HG02938 (cell line): Measurements from ENCODE around the gene CACNA2D1.

Experiments
- ATAC-seq: cut with Tn5 transposase; IDR thresholded peaks from one replicate; pipeline ENCODE4 v1.9.1; 2021; ENCODE audit warnings: mild to moderate bottlenecking, moderate library complexity; ENCODE audit not compliant: unreplicated experiment

The CACNA2D1 gene

DNA sequence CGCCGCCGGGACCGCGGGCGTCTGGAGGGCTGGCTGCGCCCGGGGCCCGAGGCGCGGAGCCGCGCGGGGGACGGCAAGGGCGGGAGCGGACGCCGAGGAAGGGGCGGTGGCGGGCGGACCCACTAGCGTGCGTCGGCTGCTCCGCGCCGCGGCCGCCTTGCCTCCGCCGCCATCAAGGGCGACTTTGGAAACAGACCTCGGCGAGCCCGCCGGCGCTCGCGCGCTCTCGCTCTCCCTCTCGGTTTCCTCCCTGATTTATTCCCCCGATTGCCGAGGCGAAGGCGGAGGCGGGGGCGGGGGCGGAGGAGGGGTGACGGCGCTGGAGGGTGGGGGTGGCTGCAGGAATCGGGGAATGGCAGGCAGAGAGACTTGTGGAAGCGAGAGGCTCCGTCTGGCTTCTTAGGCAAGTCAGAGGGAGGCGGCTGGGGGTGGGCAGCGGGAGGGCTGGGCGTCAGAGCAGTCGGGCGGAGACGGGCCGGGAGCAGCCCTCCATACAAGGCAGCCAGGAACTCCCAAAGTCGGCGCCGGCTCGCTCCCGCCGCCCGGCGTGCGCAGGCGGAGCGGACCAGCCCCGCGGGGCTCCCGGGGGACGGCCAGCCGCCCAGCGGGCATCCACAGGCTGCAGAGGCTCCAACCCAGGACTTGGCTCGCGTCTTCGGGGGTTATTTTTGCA lies at the start of gene CACNA2D1:
TSS of gene CACNA2D1 (minus strand) at position 231 of the 673 bp plus-strand sequence.
- ATAC-seq, result no peak

DNA sequence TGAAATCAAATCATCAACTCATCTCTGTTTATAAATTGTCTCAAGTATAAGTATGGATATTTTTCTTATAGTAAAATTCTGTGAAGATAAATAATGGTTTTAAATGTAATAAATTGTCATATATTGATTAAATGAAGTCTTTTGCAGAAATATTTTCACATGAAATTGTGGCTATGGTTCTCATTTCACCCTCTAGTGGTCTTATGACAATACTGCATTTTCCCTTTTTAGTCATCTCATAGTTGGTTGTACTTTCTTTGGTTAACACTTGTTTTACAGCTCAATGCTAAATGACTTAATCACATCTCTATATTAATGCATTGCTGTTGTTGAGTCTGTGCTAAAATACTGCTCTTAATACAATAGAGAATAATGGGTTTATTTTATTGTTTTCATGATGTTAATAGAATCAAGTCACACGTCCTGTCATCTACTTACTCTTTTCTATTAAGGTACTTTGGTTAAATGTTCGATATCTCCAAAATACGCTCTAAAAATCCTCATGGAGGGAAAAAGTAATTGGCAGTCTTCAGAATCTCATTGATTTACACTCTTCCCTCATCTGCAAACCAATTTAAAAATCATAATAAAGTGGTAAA lies 38.0 kb upstream of the CACNA2D1 start:
- peak; percentile 75 for ATAC-seq

GRCh38 chr7:82477733-82478515 lies 34.3 kb upstream of the CACNA2D1 start:
- no peak for ATAC-seq

GRCh38 chr7:82472966-82473365 lies 29.4 kb upstream of the CACNA2D1 start:
- no peak for ATAC-seq

DNA sequence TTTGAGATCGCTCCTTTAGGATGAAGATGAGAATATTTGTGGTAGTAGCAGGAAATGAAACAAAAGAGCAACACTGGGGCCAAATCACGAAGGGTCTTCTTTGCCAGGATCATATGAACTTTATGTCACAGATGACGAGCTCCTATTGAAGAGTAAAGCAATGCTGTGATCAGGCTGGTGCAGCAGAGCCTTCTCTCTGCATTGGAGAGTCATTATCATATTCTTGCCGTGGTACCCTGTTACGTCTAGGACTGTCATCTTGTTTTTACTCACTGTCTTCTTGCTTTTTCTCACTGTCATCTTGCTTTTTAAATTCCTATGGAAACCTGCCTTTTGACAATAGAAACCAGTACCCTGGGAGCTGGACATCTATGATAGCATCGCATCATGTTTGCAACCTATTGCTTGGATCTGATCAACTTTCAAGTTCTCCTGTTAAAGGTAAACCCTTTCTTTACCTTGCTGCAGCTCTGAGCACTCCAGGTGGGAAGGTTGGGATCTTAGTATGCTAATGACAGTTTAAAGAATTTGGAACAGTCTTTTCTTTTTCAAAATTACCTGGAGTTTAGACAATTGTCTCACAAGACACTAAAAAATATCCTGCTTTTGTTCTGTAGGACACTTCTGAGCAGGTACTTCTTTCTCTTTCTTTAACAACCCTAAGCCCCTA lies 27.9 kb upstream of the CACNA2D1 start:
- no peak for ATAC-seq

DNA sequence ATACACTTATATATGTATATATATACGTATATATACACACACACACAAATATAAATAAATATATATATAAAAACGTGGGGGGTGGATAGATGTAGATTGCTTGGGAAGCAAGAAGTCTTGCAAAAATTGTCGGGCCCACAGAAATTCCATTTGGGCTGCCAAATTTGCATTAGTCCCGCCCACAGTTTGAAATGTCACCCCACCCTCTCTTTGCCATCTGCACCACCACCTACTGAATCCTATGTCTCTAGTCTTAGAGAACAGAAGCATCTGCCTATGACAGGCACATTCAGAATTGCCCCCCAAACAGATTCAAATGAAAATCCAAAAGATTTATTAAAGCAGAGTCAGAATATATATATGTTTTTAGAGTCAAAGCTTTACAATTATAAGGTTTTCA lies 25.6 kb upstream of the CACNA2D1 start:
- no peak for ATAC-seq

DNA sequence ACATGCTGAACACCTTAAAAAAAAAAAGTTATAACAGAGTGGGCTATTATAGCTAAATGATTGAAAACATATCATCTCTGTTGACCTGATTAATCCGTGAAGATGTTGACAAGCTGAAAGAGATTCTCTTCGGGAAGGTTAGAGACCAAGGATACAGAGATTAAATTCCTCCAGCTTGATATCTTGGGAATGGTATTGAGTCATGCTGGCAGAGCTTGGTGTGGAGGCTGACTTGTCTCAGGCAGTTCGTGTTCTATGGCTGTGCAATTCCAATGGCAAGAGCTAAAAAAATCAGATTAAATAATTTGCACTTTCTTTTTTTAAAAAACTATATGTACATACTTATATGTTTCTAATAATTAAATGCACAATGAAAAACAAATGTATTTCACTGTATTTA lies 24.9 kb upstream of the CACNA2D1 start:
- no peak for ATAC-seq

DNA sequence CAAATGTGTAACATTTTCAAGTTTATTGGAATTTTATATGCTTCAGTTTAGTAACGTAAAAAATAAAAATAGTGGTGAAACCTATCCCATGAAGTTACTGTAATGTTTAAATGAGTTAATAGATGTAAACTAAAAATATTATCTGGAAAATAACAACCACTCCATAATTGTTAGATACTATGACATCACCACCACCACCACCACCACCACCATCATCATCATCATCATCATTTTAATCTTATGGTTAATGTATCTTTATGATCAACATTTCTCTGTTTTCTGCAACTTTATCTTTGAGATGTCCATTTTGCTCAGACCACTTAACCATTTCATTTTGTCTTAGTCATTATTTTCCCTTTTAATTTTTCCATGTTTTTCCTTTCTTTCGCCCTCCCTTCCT lies 23.4 kb upstream of the CACNA2D1 start:
- ATAC-seq, result no peak

DNA sequence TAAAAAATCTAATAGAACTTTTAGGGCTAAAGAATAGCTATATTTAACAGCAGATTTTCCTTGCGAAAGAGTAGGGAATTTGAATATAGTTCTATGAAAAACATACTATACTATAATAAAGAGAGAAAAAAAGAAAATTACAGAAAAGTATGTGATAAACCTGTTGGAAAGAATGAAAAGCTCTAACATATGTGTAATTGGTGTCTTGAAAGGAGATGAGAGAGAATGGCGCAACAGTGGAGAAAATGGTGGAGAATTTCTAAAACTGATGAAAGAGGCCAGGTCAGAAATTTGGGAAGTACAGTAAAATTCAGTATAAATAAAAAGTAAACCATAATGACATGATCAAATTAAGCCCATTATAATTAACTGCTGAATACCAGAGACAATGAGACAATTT lies 20.8 kb upstream of the CACNA2D1 start:
- ATAC-seq, result no peak

GRCh38 chr7:82455295-82455694 lies 11.7 kb upstream of the CACNA2D1 start:
- ATAC-seq, result no peak

- no peak for ATAC-seq
Measured at GRCh38 chr7:82450759-82451158, 7.2 kb upstream of the CACNA2D1 start.

GRCh38 chr7:82449910-82450309 lies 6.3 kb upstream of the CACNA2D1 start:
- no peak for ATAC-seq

DNA sequence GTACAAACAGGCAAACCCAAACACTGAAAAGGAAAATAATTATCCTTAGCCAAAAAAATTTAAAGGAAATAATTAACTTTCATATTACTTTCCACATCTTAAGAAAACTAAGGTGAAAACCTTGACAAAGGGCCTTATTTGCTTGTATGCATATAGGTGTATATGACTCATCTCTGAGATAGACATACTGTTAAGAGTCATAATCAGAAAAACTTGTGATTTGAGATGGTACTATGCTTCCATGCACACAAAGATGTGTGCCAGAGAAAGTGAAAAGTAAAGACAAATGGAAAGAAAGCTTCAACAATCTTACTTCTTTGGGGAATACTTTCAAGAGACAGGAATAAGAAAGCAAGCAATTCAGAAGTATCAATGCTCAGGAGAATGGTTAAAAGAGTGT lies 3.3 kb upstream of the CACNA2D1 start:
- ATAC-seq, result no peak

- no peak for ATAC-seq
Measured at GRCh38 chr7:82445271-82445670, 1.7 kb upstream of the CACNA2D1 start.

DNA sequence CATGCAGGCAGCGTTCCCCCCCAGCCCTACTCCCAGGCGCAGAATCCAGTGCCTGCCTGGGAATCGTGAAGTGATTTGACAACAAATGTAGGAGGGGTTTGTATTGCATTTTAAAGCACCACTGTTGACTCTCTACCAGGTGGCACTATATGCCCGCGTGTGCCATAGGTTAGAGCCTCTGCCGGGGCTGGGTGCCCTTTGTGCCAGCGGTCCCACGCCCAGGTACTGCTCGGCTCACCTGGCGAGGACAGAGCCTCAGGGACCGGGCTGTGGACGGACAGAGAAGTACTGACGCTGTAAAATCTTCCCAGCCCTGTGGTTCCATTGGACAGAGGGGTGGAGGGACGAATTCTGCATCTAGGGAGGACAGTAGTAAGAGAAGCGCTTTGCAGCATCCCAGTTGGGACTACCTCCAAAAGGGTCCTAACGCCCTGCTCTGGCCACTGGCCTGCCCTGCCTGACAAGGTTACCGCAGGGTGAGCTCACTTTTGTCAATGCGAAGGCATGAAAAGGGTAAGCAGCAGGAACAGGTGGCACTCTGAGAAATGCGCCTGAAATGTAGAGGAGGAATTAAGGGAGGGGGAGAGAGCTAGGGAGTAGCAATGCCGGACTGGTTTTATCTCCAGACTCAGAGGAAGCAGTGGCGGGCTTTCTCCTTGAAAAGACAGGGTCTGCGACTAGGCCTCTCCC lies 788 bp upstream of the CACNA2D1 start:
- ATAC-seq, result no peak

DNA sequence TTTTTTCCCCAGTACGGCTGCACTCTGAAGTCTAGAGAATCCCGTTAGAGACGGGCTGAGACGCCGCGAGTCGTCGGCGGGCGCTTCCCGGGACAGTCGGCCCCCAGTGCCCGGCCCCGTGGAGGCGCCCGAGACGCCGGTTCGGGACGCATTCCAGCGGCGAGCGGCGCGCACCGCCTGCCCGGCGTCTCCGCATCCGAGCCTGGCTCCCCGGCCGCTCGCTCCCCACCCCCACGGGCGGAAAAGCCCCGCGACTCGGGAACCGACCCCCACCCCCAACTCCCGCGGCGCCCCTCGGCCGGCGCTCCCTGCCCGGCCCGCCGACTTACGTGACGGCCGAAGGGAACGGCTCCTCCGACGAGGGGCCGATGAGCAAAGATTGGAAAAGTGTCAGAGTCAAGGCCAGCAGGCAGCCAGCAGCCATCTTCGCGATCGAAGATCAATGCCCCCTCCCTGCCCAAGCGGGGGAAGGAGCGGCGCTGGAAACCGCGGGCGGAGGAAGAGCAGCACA lies 486 bp downstream of the CACNA2D1 start:
- ATAC-seq, result no peak

DNA sequence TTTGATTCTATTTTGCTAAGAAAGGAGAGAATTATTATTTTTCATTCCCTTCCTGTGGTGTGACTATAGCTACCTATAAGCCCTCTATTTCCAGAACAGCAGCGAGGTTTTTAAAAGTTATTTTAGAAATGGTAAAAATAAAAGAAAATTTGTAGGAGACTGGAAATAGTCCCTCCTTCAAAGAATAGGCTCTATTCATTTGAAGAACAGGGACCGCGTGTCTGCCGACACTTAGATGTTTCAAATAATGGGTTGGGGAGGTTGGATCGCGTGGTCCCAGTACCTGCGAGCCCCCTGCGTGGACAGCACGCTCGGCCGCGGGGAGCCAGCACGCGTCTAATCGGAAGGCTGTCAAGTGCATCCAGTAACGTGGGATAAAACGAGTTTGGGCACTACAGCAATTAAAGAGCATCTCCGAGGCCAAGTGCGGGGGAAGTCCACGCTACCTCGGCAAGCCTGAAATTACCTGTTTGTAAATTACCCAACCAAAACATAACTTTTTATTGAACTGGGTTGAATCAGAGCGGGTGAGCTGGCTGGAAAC lies 1.0 kb downstream of the CACNA2D1 start:
- ATAC-seq, result no peak

DNA sequence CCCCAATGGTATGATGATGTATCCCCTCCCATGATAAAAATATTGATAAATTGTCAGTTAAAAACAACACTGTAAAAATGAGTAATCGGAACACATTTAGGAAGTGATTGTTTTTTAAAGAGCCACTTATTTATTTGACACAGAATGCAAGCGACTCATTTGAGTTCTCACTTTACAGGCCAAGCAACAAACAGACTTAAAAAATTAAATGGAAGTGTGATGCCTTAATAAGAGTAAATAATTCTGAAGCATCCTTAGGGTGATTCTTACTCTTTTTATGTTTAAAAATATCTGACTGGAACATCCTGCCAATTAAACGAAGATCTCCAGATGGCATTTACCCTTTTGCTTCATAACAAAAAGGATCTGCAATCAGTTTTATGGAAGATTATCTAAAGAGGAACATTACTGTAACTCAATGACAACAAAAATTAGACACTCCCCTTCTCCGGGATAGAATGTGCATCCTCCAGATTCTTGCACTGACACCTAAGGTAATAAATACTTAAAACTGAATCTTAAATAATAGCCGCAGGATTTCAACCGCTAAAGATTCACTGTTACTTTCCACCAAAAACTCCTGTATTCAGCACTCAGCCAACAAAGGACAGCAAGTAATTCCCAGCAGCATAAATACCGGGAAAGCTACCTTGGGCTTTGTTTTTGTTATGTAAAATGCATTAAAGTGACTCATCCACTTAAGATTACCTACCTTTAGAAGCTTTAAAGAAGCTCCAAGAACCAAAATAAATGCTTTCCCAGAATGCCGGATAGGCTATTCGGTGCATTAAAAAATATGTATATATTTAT lies 1.7 kb downstream of the CACNA2D1 start:
- ATAC-seq, result no peak

DNA sequence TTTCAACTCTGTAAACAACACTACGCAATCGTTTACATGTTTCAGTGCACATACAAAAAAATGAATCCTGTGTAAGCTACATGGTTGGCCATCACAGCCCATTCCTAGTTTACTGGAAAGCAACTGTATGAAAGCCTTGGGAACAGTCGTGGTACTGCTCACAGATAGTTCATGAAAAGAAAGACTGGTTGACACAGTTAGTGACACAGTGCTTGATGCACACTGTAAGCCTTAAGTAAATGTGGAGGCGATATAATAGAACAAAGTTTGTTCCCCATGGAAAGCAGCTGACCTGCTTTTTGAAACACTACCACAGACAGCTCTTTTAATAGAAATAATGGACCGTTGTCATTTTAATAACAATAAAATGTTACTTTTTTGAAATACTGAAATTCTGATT lies 5.1 kb downstream of the CACNA2D1 start:
- no peak for ATAC-seq

- ATAC-seq, result no peak
Measured at GRCh38 chr7:82435769-82436168, 7.8 kb downstream of the CACNA2D1 start.
